LNCaP clone FGC (cell line): ENCODE data around the gene POLRMT.
A peak's percentile ranks its signal among the peaks of the same experiment; 100 is the strongest.

Experiments used
- DNase-seq: peaks from one replicate; pipeline ENCODE4 v3.0.0-alpha.2; 2011; ENCODE audit warnings: low read depth
- H3K4me3 ChIP-seq: 2 replicates; pipeline ENCODE4 v1.5.1; 2011; ENCODE audit warnings: mild to moderate bottlenecking, low read depth, low read length, control low read depth
- TF ChIP-seq, protein P1 (sequence below): IDR thresholded peaks from 2 replicates; pipeline ENCODE4 v1.5.1; 2012; ENCODE audit warnings: mild to moderate bottlenecking; ENCODE audit not compliant: control insufficient read depth, insufficient read depth; ENCODE audit errors: extremely low read depth

POLRMT gene

DNA sequence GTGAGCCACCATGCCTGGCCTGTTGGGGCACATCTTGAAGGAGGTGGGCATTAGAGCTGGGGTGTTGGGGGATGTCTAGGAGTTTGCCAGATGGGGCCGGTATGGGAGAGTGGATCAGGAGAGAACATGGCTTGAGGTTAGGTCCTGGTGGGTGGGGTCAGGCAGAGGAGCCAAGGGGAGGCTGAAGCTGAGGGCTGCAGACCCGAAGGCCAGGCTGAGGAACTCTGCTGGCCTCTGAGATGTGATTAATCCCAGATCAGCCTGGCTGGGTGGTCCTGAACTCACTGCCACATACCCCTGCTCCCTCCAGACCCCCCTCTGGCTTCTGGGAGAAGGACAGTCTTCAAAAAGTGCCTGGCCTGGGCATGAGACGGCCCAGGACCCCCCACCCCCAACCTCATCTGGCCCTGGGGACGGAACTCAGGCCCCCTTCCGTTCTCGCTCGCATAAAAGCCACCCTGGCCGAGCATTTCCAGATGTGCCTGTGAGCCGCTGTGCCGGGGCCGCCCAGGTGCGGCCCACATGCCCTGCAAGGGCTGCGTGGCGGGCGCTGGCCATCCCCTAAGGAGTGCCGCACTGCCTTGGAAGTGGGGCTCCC, 45.6 kb upstream of the POLRMT start:
- TF ChIP-seq, protein P1, sequence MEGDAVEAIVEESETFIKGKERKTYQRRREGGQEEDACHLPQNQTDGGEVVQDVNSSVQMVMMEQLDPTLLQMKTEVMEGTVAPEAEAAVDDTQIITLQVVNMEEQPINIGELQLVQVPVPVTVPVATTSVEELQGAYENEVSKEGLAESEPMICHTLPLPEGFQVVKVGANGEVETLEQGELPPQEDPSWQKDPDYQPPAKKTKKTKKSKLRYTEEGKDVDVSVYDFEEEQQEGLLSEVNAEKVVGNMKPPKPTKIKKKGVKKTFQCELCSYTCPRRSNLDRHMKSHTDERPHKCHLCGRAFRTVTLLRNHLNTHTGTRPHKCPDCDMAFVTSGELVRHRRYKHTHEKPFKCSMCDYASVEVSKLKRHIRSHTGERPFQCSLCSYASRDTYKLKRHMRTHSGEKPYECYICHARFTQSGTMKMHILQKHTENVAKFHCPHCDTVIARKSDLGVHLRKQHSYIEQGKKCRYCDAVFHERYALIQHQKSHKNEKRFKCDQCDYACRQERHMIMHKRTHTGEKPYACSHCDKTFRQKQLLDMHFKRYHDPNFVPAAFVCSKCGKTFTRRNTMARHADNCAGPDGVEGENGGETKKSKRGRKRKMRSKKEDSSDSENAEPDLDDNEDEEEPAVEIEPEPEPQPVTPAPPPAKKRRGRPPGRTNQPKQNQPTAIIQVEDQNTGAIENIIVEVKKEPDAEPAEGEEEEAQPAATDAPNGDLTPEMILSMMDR = no peak
- DNase-seq = no peak
- H3K4me3 ChIP-seq = peak overlapping the region; percentile 59

DNA sequence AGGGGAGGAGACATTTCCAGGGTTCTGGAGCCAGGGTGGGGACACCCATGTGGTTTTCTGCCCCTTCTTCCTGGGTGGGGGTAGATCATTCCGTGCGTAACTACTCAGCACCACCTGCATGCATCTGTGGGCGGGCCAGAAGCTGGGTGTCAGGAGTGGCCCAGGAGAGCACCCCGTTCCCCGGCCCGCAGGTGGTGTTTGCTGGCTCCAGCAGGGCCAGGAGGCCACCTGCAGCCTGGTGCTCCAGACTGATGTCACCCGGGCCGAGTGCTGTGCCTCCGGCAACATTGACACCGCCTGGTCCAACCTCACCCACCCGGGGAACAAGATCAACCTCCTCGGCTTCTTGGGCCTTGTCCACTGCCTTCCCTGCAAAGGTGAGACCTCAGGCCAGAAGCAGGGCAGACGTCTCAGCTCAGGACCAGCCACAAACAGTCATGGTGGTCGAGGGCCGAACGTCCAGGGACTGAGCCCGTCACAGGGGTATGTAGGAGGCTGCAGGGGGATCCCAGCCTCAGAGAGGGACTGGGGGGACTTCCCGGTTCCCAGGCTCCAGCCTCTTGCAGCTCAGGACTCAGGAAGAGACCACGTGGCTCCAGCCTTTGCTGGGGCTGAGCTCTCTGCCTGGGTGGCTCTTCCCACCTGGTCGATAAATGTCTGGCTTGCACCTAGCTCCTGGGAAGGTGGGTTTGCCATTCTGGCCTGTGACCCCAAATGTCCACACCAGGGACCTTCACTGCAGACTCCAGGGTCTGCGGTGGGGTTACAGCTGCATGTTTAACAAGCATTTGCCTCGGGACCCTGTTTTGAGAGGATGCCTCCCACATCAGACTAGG, 44.5 kb upstream of the POLRMT start:
- H3K4me3 ChIP-seq = no peak overlapping the region
- TF ChIP-seq, protein P1 = no peak
- DNase-seq = no peak

- no peak for DNase-seq
- no peak overlapping the region for H3K4me3 ChIP-seq
- TF ChIP-seq, protein P1 = no peak
Observed at GRCh38 chr19:677201-677600, 43.9 kb upstream of the POLRMT start.

DNA sequence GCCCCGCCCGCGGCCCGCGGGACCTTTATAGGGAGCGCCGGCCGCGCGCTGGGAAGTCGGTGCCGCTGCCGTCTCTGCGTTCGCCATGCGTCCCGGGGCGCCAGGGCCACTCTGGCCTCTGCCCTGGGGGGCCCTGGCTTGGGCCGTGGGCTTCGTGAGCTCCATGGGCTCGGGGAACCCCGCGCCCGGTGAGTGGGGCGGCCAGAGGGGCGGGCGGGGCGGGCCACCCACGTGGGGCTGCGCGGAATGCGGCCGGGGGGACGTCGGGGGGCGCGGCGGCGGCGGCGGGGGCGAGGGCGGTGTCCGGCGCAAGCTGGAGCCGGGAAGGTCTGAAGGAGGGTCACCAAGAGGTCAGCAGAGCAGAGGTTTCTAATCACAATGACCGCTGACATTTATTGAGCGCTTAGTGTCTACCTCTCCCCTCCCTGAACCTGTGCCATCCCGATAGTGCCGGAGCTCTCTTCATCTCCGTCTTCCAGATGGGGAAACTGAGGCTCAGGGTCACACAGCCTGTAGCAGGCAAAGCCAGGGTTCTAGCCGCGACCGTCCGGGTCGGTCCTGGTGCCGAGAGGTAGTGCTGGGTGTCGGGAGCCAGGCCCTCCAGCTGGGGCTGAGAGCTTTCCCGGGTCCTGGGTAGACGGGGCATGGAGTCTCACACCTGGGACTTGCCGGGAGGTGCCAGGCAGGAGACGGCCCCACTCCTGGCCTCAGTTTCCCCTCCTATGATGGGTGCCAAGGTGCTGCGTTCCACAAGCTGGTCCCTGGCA, 43.2 kb upstream of the POLRMT start, which contains the start of gene FSTL3:
Gene FSTL3, plus strand, starts transcription at position 54 of the 767 bp plus-strand sequence. Its CDS starts 32 bp downstream, at position 86.
- TF ChIP-seq, protein P1 = no peak
- DNase-seq = no peak

GRCh38 chr19:676007-676338, 42.6 kb upstream of the POLRMT start:
- DNase-seq = no peak
- TF ChIP-seq, protein P1 = no peak
- H3K4me3 ChIP-seq = no peak overlapping the region

More for the DNA sequence above, 43.2 kb upstream of the POLRMT start, which contains the start of gene FSTL3:
- peak within 1 kb of the TSS; percentile 38 for H3K4me3 ChIP-seq

DNA sequence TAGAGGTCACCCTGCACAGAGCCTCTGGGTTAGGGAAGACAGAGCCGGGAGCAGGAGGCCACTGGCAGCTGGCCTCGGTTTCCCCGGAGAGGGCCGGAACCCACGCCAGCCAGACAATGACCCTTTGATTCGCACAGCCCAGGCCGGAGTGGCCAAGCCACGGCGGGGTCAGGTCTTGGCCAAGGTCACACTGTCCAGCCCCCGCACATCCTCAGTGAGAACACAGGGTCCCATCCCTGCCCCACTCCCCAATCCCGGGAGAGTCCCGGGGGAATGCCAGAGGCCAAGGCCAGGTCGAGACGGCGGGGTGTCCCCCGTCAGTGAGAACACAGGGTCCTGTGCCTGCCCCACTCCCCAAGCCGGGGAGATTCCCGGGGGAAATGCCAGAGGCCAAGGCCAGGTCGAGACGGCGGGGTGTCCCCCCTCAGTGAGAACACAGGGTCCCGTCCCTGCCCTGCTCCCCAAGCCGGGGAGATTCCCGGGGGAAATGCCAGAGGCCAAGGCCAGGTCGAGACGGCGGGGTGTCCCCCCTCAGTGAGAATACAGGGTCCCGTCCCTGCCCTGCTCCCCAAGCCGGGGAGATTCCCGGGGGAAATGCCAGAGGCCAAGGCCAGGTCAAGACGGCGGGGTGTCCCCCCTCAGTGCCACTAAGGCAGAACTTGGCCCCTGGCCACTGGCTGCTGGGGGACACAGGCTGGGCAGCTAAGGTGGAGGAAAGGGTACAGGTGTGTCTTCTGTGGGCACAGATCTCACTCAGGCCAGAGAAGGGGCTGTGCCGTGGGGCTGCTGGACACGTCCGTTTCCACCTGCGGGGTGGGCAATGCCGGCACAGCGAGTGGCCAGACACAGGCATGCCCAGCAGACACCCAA, 41.2 kb upstream of the POLRMT start:
- TF ChIP-seq, protein P1 = no peak
- no peak overlapping the region for H3K4me3 ChIP-seq
- DNase-seq = no peak
